Vagina (tissue), 2 donors: Measurements from ENCODE around the gene NTNG1.

ENCODE experiments used
- POLR2A ChIP-seq, 2 donors: fragments of 450-650 bp; IDR thresholded peaks; one replicate each; pipeline ENCODE4 v1.6.1; 2017; ENCODE audit warnings: antibody characterized with exemption in 2 of 2, mild to moderate bottlenecking in 2 of 2, moderate library complexity in 2 of 2
- POLR2AphosphoS5 ChIP-seq, 2 donors: sonication (generic); formaldehyde crosslinking; IDR thresholded peaks; one replicate each; pipeline ENCODE4 v1.9.0; 2017; ENCODE audit warnings: antibody characterized with exemption in 2 of 2, mild to moderate bottlenecking in 2 of 2, low read depth in 1 of 2; ENCODE audit not compliant: insufficient read depth in 1 of 2
- TF ChIP-seq, protein P1 (sequence below), 3 experiments: fragments of 450-650 bp in 2 of 3; fragments of 200-600 bp in 1 of 3; sonication (generic) in 1 of 3; IDR thresholded peaks; one replicate each; pipeline ENCODE4 v1.5.1; 2017 to 2019; ENCODE audit warnings: antibody characterized with exemption in 3 of 3, mild to moderate bottlenecking in 2 of 3, moderate library complexity in 2 of 3

GRCh38 chr1:107105914-107106313 lies 34.9 kb upstream of the NTNG1 start:
- TF ChIP-seq, protein P1, sequence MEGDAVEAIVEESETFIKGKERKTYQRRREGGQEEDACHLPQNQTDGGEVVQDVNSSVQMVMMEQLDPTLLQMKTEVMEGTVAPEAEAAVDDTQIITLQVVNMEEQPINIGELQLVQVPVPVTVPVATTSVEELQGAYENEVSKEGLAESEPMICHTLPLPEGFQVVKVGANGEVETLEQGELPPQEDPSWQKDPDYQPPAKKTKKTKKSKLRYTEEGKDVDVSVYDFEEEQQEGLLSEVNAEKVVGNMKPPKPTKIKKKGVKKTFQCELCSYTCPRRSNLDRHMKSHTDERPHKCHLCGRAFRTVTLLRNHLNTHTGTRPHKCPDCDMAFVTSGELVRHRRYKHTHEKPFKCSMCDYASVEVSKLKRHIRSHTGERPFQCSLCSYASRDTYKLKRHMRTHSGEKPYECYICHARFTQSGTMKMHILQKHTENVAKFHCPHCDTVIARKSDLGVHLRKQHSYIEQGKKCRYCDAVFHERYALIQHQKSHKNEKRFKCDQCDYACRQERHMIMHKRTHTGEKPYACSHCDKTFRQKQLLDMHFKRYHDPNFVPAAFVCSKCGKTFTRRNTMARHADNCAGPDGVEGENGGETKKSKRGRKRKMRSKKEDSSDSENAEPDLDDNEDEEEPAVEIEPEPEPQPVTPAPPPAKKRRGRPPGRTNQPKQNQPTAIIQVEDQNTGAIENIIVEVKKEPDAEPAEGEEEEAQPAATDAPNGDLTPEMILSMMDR (IDR thresholded peaks at IDR 0.05) = no peak
- TF ChIP-seq POLR2AphosphoS5 (IDR thresholded peaks at IDR 0.05; ENCODE audit: insufficient read depth in 1 of 2, low read depth in 1 of 2) (no peak), POLR2A (IDR thresholded peaks at IDR 0.05) (no peak)
